22Rv1 (cell line): ENCODE measurements around the gene NBEA.
A peak's percentile ranks its signal among the peaks of the same experiment; 100 is the strongest.

Source experiments
- H3K27ac ChIP-seq: fragments of 450-650 bp; 2 replicates; pipeline ENCODE4 v1.5.1; 2017
- ZFX ChIP-seq: fragments of 450-650 bp; IDR thresholded peaks from 2 replicates; pipeline ENCODE4 v1.6.1; 2017; ENCODE audit warnings: antibody characterized with exemption, borderline replicate concordance
- TF ChIP-seq, protein P1 (sequence below): fragments of 450-650 bp; IDR thresholded peaks from 2 replicates; pipeline ENCODE4 v1.5.1; 2017; ENCODE audit warnings: mild to moderate bottlenecking

The NBEA gene

DNA sequence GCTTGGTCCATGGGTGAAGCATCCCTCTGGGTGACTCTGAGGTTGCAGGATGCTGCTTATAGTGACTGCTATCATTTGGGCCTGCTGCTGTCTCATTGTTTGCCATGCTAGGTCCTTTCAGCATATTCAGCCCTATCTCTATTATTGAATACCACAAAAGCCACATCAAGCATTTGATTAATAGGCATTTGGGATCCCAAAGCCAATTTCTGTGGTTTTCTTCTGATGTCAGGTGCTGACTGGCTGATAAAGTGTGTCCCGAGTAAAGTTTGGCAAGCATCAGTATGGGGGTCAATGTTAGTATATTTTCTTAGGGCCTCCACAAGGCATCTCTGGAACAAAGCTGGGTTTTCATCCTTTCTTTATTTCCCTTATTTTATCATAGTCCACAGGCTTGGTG is 204.6 kb downstream of the NBEA start:
- no peak overlapping the region for H3K27ac ChIP-seq
- no peak for TF ChIP-seq ZFX
- TF ChIP-seq, protein P1, sequence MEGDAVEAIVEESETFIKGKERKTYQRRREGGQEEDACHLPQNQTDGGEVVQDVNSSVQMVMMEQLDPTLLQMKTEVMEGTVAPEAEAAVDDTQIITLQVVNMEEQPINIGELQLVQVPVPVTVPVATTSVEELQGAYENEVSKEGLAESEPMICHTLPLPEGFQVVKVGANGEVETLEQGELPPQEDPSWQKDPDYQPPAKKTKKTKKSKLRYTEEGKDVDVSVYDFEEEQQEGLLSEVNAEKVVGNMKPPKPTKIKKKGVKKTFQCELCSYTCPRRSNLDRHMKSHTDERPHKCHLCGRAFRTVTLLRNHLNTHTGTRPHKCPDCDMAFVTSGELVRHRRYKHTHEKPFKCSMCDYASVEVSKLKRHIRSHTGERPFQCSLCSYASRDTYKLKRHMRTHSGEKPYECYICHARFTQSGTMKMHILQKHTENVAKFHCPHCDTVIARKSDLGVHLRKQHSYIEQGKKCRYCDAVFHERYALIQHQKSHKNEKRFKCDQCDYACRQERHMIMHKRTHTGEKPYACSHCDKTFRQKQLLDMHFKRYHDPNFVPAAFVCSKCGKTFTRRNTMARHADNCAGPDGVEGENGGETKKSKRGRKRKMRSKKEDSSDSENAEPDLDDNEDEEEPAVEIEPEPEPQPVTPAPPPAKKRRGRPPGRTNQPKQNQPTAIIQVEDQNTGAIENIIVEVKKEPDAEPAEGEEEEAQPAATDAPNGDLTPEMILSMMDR = no peak

GRCh38 chr13:35157143-35157755 is 215.2 kb downstream of the NBEA start:
- no peak overlapping the region for H3K27ac ChIP-seq
- no peak for TF ChIP-seq ZFX
- TF ChIP-seq, protein P1 = peak; percentile 80

DNA sequence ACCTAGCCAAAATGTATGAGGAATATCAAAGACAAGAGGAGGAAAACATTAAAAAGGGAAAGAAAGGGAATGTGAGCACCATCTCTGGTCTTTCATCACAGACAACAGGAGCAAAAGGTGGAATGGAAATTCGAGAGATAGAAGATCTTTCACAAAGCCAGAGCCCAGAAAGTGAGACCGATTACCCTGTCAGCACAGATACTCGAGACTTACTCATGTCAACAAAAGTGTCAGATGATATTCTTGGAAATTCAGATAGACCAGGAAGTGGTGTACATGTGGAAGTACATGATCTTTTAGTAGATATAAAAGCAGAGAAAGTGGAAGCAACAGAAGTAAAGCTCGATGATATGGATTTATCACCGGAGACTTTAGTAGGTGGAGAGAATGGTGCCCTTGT is 217.0 kb downstream of the NBEA start:
- no peak for TF ChIP-seq ZFX
- TF ChIP-seq, protein P1 = no peak
- H3K27ac ChIP-seq = no peak overlapping the region

- no peak overlapping the region for H3K27ac ChIP-seq
- TF ChIP-seq, protein P1 = no peak
- no peak for TF ChIP-seq ZFX
Observed at GRCh38 chr13:35160896-35161295, 218.8 kb downstream of the NBEA start.

DNA sequence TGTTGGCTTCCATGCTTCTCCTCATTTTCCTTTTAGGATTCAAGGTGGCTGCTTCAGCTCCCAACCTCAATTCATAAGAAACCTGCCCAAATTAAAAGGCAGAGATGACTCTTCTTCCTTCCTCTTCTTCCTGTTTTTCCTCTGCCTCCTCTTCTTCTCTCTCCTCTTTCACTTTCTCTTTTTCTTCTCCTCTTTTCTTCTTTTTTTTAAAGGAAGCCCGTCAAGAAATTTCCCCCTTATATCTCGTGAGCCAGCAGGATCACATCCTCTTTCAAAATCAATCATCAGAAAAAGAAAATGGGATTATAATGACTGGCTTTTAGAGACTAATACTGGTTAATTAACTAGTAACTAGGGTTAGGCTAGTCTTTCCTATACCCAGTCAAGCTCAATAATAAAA is 220.3 kb downstream of the NBEA start:
- H3K27ac ChIP-seq = no peak overlapping the region
- TF ChIP-seq, protein P1 = no peak
- TF ChIP-seq ZFX = no peak

DNA sequence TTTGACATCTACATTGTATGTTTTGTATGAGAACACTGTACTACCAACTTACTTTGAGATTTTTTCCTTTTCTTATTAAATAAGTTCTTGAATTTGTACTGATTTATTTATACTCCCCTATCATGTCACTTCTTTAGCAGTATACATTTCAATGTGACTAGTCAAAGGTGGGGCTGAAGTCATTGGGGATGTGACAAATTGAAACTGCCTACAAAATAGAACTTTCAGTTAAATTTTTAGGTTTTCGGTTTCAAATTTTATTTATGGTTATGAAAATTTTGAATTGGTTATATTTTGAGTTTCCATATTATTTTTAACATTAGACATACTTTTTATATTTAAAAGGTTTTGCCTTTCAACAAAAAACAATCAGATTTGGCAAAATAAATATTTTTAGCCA is 221.6 kb downstream of the NBEA start:
- H3K27ac ChIP-seq = no peak overlapping the region
- TF ChIP-seq, protein P1 = no peak
- TF ChIP-seq ZFX = no peak

GRCh38 chr13:35164324-35164932 is 222.4 kb downstream of the NBEA start:
- no peak overlapping the region for H3K27ac ChIP-seq
- no peak for TF ChIP-seq ZFX
- TF ChIP-seq, protein P1 = peak; percentile 83
